ENCODE data around the gene PTRH1. TPM values are rescaled to one million over a fixed set of nuclear protein-coding genes. Genes with fewer than 3 reads are reported as not detected.

Gene PTRH1
- total RNA-seq, 1 donor from 2014 or later: 23.5 TPM

- no peak for DNase-seq (ENCODE audit: low spot score)
- Mint-ChIP-seq H3K4me3 (no peak overlapping the region), H3K27me3 (ENCODE audit: insufficient read depth) (no peaks in the 10 kb centered on the region), H3K9me3 (no peaks in the 10 kb centered on the region), H3K27ac (no peak overlapping the region), H3K36me3 (ENCODE audit: low read depth) (no peaks in the 10 kb centered on the region), H3K4me1 (ENCODE audit: low read depth) (peaks cover 11% of the 10 kb centered on the region)
- intact Hi-C loops (cut with micrococcal nuclease): loop anchor here (5.0 kb wide), 1 partner anchor 83 kb away; the partner anchor contains the start of gene STXBP1
These were observed 20.4 kb downstream of the PTRH1 start for GRCh38 chr9:127694890-127695720.

GRCh38 chr9:127693697-127694096 is 21.8 kb downstream of the PTRH1 start:
- no peaks in the 10 kb centered on the region for H3K4me1 Mint-ChIP-seq (ENCODE audit: low read depth)
- H3K27ac Mint-ChIP-seq: no peak overlapping the region
- intact Hi-C loops (cut with micrococcal nuclease): no loop called here
- no peaks in the 10 kb centered on the region for H3K27me3 Mint-ChIP-seq (ENCODE audit: insufficient read depth)
- no peaks in the 10 kb centered on the region for H3K9me3 Mint-ChIP-seq
- H3K36me3 Mint-ChIP-seq (ENCODE audit: low read depth): no peaks in the 10 kb centered on the region
- DNase-seq (ENCODE audit: low spot score): no peak
- no peak overlapping the region for H3K4me3 Mint-ChIP-seq

DNA sequence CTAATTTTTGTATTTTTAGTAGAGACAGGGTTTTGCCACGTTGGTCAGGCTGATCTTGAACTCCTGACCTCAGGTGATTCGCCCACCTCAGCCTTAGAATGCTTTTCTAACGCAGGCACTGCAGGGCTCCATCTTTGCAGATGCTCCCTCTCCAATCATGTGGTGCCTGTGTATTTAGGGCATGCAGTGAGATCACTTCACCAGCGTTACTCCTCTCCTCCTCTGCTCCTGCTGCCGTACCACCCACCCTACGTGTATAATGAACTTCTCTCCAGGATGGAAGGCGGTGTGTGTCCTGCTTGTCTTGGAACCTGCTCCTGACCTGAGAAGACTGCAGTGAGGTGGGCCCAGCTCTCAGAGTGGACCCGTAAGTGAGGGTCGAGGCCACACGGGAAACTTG is 22.3 kb downstream of the PTRH1 start:
- Mint-ChIP-seq H3K36me3 (ENCODE audit: low read depth) (no peaks in the 10 kb centered on the region), H3K9me3 (no peaks in the 10 kb centered on the region), H3K4me1 (ENCODE audit: low read depth) (no peaks in the 10 kb centered on the region), H3K4me3 (no peak overlapping the region), H3K27me3 (ENCODE audit: insufficient read depth) (no peaks in the 10 kb centered on the region), H3K27ac (no peak overlapping the region)
- intact Hi-C loops (cut with micrococcal nuclease): no loop called here
- no peak for DNase-seq (ENCODE audit: low spot score)

GRCh38 chr9:127692071-127692470 is 23.4 kb downstream of the PTRH1 start:
- H3K27me3 Mint-ChIP-seq (ENCODE audit: insufficient read depth): no peaks in the 10 kb centered on the region
- DNase-seq (ENCODE audit: low spot score): no peak
- no peak overlapping the region for H3K4me3 Mint-ChIP-seq
- H3K9me3 Mint-ChIP-seq: no peaks in the 10 kb centered on the region
- intact Hi-C loops (cut with micrococcal nuclease): no loop called here
- no peaks in the 10 kb centered on the region for H3K36me3 Mint-ChIP-seq (ENCODE audit: low read depth)
- H3K4me1 Mint-ChIP-seq (ENCODE audit: low read depth): no peaks in the 10 kb centered on the region
- H3K27ac Mint-ChIP-seq: no peak overlapping the region

GRCh38 chr9:127690735-127691134 is 24.7 kb downstream of the PTRH1 start:
- H3K9me3 Mint-ChIP-seq: no peaks in the 10 kb centered on the region
- no peak overlapping the region for H3K27ac Mint-ChIP-seq
- H3K4me3 Mint-ChIP-seq: no peak overlapping the region
- H3K27me3 Mint-ChIP-seq (ENCODE audit: insufficient read depth): no peaks in the 10 kb centered on the region
- H3K4me1 Mint-ChIP-seq (ENCODE audit: low read depth): no peaks in the 10 kb centered on the region
- intact Hi-C loops (cut with micrococcal nuclease): no loop called here
- H3K36me3 Mint-ChIP-seq (ENCODE audit: low read depth): no peaks in the 10 kb centered on the region
- no peak for DNase-seq (ENCODE audit: low spot score)

DNA sequence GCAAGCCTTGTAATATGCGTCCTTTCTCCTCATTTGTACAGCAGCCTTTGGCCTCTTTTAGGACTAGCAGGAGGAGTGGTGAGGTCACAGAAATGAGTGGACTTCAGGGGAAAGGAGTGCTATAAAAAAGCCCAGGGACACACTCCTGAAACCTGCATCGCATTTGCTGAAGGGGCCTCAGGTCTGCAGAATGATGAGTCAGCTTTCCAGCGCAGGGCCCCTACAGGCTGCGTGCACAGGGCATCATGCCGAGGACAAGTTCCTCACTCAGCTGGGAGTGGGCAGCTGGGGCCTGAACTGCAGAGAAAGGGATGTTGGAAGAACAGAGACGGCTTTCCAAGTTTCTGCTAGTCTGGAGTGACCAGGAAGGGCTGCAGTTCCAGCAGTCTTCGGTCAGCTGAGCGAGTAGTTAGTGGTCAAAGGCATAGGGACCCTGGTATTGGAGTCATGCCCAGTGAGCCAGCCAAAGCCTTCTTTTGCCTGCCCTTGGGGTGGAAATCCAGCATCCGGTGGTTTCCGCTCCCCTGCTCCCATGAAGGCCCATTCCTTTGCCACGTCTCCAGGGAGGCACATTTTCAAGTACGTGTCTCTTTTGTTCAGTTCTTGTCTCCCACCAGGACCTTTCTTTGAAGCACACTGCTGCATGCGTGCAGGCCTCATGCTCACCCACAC is 26.0 kb downstream of the PTRH1 start:
- Mint-ChIP-seq H3K4me1 (ENCODE audit: low read depth) (no peaks in the 10 kb centered on the region), H3K27ac (no peak overlapping the region), H3K9me3 (no peaks in the 10 kb centered on the region), H3K4me3 (no peak overlapping the region), H3K27me3 (ENCODE audit: insufficient read depth) (no peaks in the 10 kb centered on the region), H3K36me3 (ENCODE audit: low read depth) (no peaks in the 10 kb centered on the region)
- no peak for DNase-seq (ENCODE audit: low spot score)
- intact Hi-C loops (cut with micrococcal nuclease): no loop called here

DNA sequence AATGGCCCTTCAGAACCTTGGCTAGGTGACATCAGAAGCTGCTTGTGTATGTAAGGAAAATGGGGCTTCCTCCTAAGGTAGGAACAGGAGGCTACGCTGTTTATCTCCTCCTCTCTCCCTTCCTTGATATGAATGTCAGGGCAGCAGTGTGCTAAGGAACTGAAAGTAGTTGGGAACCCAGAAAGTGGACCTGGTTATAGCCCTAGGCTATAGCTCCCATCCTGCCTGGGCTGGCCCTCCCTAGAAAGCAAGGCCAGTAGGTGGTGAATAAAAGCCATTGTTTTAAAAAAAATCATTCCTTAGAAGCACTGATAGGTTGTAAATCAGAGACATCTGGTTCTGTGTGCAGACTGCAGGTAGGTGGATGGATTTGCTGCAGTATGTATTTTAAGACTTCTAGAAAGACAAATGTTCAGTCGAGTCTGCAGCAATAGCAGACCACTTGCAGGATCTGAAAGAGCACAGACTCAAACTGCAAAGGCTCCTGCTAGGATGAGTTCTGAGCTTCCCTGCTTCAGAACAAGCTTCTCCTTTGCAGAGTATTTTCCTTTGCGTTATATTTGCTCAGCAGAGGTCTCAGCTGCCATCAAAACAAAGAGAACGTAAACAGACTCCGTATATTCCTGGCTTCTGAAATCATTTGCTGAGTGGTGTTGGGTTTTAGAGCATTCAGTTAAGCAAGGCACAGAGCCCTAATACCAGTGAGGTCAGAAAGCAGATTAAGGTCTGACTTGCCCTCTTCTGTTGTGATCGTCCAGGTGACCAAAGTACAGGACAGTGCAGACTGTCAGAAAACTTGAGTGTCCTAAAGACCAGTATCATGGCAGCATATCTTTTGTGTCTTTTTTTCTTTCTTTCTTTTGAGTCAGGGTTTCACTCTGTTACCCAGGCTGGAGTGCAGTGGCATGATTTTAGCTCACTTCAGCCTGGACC is 28.7 kb downstream of the PTRH1 start:
- Mint-ChIP-seq H3K27ac (no peak overlapping the region), H3K9me3 (no peaks in the 10 kb centered on the region), H3K4me3 (no peak overlapping the region), H3K4me1 (ENCODE audit: low read depth) (no peaks in the 10 kb centered on the region), H3K27me3 (ENCODE audit: insufficient read depth) (no peaks in the 10 kb centered on the region), H3K36me3 (ENCODE audit: low read depth) (no peaks in the 10 kb centered on the region)
- intact Hi-C loops (cut with micrococcal nuclease): no loop called here
- DNase-seq (ENCODE audit: low spot score): no peak

DNA sequence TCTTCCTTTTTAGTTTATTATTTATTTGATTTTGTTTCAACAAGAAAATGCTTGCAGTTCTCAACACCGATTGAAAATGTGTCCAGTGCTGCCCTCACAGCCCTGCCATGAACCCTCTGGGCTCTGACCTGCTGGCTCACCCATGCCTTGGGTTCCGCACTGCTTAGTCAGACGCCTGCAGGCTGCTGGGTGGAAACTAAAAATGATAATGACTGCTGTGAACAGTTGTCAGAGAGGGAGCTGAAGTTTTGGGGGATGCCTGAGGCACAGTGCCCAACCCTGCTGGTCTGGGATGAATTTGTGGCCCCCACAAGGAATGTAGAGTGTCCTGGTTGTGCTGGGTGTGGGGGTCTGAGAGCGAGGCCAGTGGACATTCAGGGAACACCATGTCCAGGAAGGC is 30.9 kb downstream of the PTRH1 start:
- no peak overlapping the region for H3K4me3 Mint-ChIP-seq

DNA sequence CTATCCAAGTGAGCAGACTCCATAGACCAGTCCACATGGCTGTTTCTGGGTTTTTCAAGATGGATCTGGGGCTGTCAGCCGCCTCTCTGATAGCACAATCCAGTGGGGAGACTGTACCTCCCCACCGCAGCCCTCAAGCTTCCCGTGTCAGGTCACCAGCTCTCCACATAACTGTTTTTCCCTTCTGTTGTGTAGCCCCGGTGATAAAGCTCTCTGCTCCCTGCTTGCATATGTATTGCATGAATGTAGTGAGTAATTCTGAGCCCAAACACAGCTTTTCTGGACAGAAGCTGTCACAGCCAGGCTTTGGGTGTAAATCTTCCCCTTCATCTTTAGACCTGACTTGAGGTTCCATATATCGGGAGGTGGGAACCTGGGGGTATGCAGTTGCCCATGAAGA is 31.7 kb downstream of the PTRH1 start:
- H3K9me3 Mint-ChIP-seq: no peaks in the 10 kb centered on the region
- H3K27ac Mint-ChIP-seq: no peak overlapping the region
- H3K36me3 Mint-ChIP-seq (ENCODE audit: low read depth): peaks cover 8% of the 10 kb centered on the region
- H3K4me1 Mint-ChIP-seq (ENCODE audit: low read depth): no peaks in the 10 kb centered on the region
- DNase-seq (ENCODE audit: low spot score): no peak
- H3K4me3 Mint-ChIP-seq: no peak overlapping the region
- no peaks in the 10 kb centered on the region for H3K27me3 Mint-ChIP-seq (ENCODE audit: insufficient read depth)
- intact Hi-C loops (cut with micrococcal nuclease): no loop called here

More for the DNA sequence above, 30.9 kb downstream of the PTRH1 start:
- peaks cover 5% of the 10 kb centered on the region for H3K36me3 Mint-ChIP-seq (ENCODE audit: low read depth)
- no peaks in the 10 kb centered on the region for H3K27me3 Mint-ChIP-seq (ENCODE audit: insufficient read depth)
- no peak for DNase-seq (ENCODE audit: low spot score)
- intact Hi-C loops (cut with micrococcal nuclease): no loop called here
- H3K9me3 Mint-ChIP-seq: no peaks in the 10 kb centered on the region
- no peak overlapping the region for H3K27ac Mint-ChIP-seq
- no peaks in the 10 kb centered on the region for H3K4me1 Mint-ChIP-seq (ENCODE audit: low read depth)

GRCh38 chr9:127682351-127683136 is 32.9 kb downstream of the PTRH1 start:
- no peak overlapping the region for H3K4me3 Mint-ChIP-seq
- H3K4me1 Mint-ChIP-seq (ENCODE audit: low read depth): no peaks in the 10 kb centered on the region
- intact Hi-C loops (cut with micrococcal nuclease): no loop called here
- H3K27ac Mint-ChIP-seq: no peak overlapping the region
- peaks cover 9% of the 10 kb centered on the region for H3K36me3 Mint-ChIP-seq (ENCODE audit: low read depth)
- no peaks in the 10 kb centered on the region for H3K9me3 Mint-ChIP-seq
- DNase-seq (ENCODE audit: low spot score): no peak
- H3K27me3 Mint-ChIP-seq (ENCODE audit: insufficient read depth): no peaks in the 10 kb centered on the region

GRCh38 chr9:127680846-127681245 is 34.6 kb downstream of the PTRH1 start:
- H3K4me3 Mint-ChIP-seq: no peak overlapping the region
- H3K27ac Mint-ChIP-seq: no peak overlapping the region
- intact Hi-C loops (cut with micrococcal nuclease): no loop called here
- peaks cover 9% of the 10 kb centered on the region for H3K36me3 Mint-ChIP-seq (ENCODE audit: low read depth)
- no peaks in the 10 kb centered on the region for H3K4me1 Mint-ChIP-seq (ENCODE audit: low read depth)
- no peaks in the 10 kb centered on the region for H3K9me3 Mint-ChIP-seq
- no peak for DNase-seq (ENCODE audit: low spot score)
- no peaks in the 10 kb centered on the region for H3K27me3 Mint-ChIP-seq (ENCODE audit: insufficient read depth)

- no peaks in the 10 kb centered on the region for H3K9me3 Mint-ChIP-seq
These were observed 35.2 kb downstream of the PTRH1 start for GRCh38 chr9:127680226-127680625.

More at GRCh38 chr9:127680226-127680625, 35.2 kb downstream of the PTRH1 start:
- Mint-ChIP-seq H3K4me3 (no peak overlapping the region), H3K27ac (no peak overlapping the region), H3K27me3 (ENCODE audit: insufficient read depth) (no peaks in the 10 kb centered on the region), H3K36me3 (ENCODE audit: low read depth) (peaks cover 9% of the 10 kb centered on the region), H3K4me1 (ENCODE audit: low read depth) (no peaks in the 10 kb centered on the region)
- DNase-seq (ENCODE audit: low spot score): no peak
- intact Hi-C loops (cut with micrococcal nuclease): no loop called here
